ENCODE measurements around the gene CCDC59.

- no peak for TF ChIP-seq CTCF (conservative IDR thresholded peaks at IDR 0.05)
- TF ChIP-seq ZFX (IDR thresholded peaks at IDR 0.05): no peak
Measured at GRCh38 chr12:82351390-82351789, 6.8 kb downstream of the CCDC59 start.

All from C4-2B (cell line).